GM12891 (cell line): ENCODE results near the gene HMCN1.

ENCODE experiments used
- DNase-seq: peaks from one replicate; pipeline ENCODE4 v3.0.0; 2011; ENCODE audit warnings: low spot score; ENCODE audit not compliant: insufficient read length
- FAIRE-seq: peaks from 2 replicates; lab custom pipeline; 2011; peaks lifted over from hg19 to GRCh38; lab: Jason Lieb, UNC
- PAX5 ChIP-seq: IDR thresholded peaks from 2 replicates; pipeline ENCODE4 v1.6.1; 2011; ENCODE audit warnings: low read length, moderate library complexity, mild to moderate bottlenecking; ENCODE audit not compliant: insufficient read depth, severe bottlenecking
- POLR2A ChIP-seq: IDR thresholded peaks from 2 replicates; pipeline ENCODE4 v1.6.1; 2011; ENCODE audit warnings: low read depth, low read length, control low read depth
- POLR2AphosphoS5 ChIP-seq: IDR thresholded peaks from 2 replicates; pipeline ENCODE4 v1.6.1; 2011; ENCODE audit warnings: low read depth, low read length, control low read depth
- POU2F2 ChIP-seq: IDR thresholded peaks from 2 replicates; pipeline ENCODE4 v1.6.1; 2011; ENCODE audit warnings: low read depth, mild to moderate bottlenecking, control low read depth, low read length, moderate library complexity
- SPI1 ChIP-seq: IDR thresholded peaks from 2 replicates; pipeline ENCODE4 v1.6.1; 2011; ENCODE audit warnings: low read depth, low read length, control low read depth
- TAF1 ChIP-seq: IDR thresholded peaks from 2 replicates; pipeline ENCODE4 v1.6.1; 2011; ENCODE audit warnings: low read depth, low read length, control low read depth

The HMCN1 gene

DNA sequence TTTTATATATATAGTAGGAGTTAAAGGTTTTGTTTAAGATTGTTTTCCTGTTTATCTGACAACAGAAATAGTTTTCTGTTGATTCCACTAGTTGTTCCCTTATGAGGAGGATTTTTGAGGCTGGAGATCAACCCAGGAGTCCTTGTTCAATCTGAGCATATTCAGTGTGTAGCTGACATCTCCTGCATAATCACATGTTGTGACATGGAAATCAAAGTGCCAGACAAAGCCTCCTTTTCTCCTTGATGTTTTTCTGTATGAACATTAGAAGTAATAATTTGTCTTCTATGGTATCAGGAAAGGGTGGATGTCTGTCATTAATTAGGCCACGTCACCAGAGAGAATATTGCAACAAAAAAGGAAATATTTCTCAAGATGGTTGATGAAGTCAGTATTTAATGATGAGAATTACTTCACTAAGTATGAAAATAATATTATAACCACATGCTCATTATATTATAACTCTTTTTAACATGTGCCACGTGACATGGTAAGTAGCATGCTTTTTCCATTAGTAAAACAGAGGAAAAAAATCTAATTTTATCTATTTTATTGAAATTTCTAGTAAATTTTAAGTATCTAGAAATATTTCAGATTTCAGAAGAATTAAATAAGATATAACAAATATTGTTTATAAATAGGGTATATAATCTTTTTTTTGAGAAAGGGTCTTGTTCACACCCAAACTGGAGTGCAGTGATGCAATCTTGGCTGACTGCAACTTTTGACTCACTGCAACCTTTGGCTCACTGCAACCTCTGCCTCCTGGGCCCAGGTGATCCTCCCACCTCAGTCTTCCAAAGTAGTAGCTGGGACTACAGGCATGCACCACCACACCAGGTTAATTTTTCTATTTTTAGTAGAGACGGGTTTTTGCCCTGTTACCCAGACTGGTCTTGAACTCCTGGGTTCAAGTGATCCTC lies 223.5 kb downstream of the HMCN1 start:
- TF ChIP-seq SPI1 (no peak), POU2F2 (no peak), POLR2A (no peak), PAX5 (no peak), POLR2AphosphoS5 (no peak), TAF1 (no peak)
- FAIRE-seq (no peak), DNase-seq (no peak)

DNA sequence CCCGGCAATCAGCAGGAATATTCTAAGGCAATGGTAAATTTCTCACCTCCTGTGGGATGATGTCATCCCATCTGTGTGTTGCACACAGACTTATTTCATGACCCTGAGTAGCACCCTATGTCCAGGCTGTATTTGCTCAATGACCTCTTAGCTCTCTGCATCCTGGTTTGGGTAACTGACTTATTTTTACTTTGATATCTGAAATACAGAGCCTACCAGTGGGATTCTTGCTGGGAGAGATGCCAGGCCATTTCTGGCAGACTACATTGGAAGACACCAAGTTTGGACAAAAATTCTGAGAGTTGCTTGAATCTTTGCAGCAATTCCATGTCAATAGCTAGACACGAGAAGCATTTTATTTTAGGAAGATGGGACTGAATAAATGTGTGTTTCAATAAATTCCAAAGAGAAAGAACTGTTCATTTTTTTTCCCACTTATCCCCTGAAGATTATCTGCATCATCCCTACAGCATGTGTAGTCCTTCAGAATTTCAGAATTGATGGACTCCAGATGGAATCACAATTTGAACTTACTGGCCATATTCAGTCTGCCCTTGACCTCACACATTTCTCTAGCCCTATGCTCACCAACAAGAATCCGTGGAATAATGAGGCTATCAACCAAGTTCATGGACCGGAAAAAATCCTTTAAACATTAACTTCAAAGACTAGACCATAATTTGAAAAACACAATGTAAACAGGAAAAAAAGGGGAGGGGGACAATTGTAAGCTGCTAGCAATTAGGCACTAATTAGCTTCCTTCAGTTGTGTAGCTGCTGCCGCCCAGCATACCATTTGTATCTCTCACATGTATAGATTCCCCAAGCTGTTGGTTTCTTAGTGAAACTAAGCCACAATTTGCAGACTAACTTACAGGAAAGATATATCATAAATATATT lies 226.5 kb downstream of the HMCN1 start:
- DNase-seq, result no peak
- no peak for FAIRE-seq
- TF ChIP-seq PAX5 (no peak), POLR2AphosphoS5 (no peak), POU2F2 (no peak), TAF1 (no peak), POLR2A (no peak), SPI1 (no peak)

DNA sequence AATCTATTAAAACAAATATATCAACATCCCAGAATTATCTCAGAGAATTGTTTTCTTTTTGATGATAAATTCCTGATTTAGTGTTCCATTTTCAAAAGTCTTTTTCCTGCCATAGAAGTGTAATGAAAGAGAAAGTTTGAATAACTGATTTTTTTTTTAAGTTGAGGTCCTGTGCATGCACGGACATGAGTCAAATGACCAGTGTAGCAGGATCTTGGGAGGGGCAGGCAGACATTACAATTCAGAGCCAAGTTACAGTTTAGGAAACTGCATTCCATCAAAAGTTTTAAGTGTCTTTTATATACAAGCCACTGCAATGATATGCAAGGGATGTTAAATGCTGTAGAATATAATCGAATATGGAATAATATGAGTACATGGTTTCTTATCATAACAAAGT lies 227.5 kb downstream of the HMCN1 start:
- DNase-seq, result no peak
- no peak for FAIRE-seq
- TF ChIP-seq PAX5, result no peak
- no peak for TF ChIP-seq POU2F2
- TF ChIP-seq POLR2AphosphoS5, result no peak
- TF ChIP-seq TAF1, result no peak
- TF ChIP-seq POLR2A, result no peak
- TF ChIP-seq SPI1, result no peak

DNA sequence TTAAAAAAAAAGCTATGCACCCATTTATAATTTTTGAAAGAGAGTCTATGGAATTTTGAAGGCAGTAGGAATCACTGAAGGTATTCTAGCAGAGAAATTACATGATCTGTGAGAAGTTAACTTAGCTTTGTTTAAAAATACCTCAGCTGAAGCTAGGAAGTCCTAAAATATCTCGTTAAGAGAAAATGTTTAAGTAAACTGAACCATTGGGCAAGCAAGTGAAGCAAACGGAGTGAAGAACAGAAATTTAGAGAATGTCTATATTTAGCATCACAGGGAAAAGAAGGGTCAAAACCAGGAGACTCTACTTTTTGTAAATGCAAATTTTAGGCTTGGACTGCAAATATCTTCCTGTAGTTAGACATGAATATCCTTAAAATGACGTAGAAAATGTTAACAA lies 230.8 kb downstream of the HMCN1 start:
- TF ChIP-seq POU2F2 (no peak), POLR2AphosphoS5 (no peak), POLR2A (no peak), PAX5 (no peak)
- DNase-seq (no peak), FAIRE-seq (no peak)

DNA sequence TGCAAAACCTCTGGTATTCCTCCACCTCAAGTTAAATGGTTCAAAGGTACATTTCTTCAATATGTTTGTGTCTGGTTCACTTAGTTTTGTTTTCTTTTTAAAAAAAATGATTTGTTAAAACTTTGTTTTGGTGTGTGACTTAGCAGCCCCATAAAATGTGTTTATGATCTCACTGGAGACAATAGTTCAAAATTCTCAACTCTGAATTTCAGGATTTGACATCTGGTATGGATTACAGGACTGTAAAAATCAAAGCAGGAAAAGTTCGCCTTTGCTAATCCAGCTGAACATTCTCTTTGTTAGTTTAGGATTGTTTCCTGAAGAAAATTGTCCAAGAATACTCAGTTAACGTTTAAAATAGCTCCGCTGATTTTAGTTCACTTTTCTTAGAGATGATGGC lies 231.7 kb downstream of the HMCN1 start:
- DNase-seq (no peak), FAIRE-seq (no peak)
- TF ChIP-seq POLR2A, result no peak
- TF ChIP-seq TAF1, result no peak
- TF ChIP-seq POLR2AphosphoS5, result no peak
- TF ChIP-seq PAX5, result no peak
- no peak for TF ChIP-seq POU2F2
- TF ChIP-seq SPI1, result no peak

DNA sequence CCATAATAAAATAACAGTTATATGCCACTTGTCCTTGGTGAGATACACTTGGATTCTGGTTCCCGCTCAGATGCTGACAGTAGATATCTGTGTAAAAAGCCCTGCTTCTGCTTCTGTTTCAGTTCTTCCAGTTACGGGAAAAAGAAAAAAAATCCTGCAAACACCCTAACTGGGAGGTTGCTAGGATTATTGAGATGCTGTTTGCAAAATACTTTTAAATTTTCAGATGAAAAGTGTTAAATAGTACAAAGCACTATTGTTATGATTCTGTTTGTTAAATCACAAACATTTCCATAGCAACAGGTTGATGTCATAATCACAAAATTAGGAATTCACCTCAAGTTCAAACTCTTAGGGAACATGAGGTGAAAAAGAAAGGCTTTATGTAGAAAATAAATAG lies 232.3 kb downstream of the HMCN1 start:
- no peak for DNase-seq
- no peak for FAIRE-seq
- TF ChIP-seq TAF1, result no peak
- TF ChIP-seq PAX5, result no peak
- no peak for TF ChIP-seq POLR2AphosphoS5
- TF ChIP-seq SPI1, result no peak
- TF ChIP-seq POLR2A, result no peak
- TF ChIP-seq POU2F2, result no peak

DNA sequence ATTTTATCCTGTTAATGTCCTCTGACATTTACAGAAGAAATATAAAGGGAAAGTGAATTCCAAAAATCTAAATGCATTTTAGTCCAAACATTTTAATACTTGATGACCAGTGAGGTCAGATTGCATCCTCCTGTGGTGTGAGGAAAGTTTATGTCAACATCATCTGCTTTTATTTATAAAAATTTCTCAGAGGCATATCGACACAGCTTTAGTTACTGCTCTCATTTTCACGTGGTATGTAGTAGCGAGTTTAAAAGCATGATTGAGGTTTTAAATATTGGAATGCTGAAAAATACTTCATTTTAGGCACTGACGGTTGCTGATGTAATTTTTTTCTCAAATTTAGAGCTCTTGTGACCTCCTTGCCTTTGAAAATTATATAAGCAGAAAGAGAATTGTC lies 234.8 kb downstream of the HMCN1 start:
- DNase-seq, result no peak
- TF ChIP-seq TAF1 (no peak), SPI1 (no peak), POLR2A (no peak), POLR2AphosphoS5 (no peak), PAX5 (no peak), POU2F2 (no peak)
- no peak for FAIRE-seq

DNA sequence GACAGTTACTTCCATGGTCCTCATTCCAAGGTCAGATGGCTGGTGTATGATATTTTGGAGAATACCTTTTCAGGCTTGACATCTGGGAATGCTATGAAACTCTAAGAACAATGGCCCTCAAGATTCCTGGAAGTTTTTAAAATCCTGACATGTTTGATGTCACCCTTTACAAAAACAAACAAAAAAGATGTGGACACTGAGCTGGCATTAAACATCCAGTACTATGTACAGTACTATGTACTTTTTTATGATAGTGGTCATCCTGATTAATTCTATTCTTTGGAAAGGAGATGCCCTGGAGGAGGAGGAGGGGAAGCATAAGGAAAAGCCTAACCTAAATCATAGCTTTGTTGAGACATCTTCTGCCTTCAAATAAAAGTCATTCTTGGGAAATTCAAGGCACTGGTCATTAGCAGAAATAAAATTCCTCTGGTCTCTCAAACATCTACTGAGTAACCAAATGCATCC lies 235.4 kb downstream of the HMCN1 start:
- no peak for FAIRE-seq
- TF ChIP-seq TAF1 (no peak), POLR2AphosphoS5 (no peak), POLR2A (no peak), POU2F2 (no peak), PAX5 (no peak), SPI1 (no peak)
- no peak for DNase-seq
